Lung (tissue), 12 donors: ENCODE data around the gene MT3. TPM values are rescaled to one million over a fixed set of nuclear protein-coding genes. Genes with fewer than 3 reads are reported as not detected.

ENCODE experiments used
- ATAC-seq: fragments of 200-7000 bp; cut with Tn5 transposase; one replicate; pipeline ENCODE4 v1.9.1; 2020; ENCODE audit warnings: moderate number of reproducible peaks; ENCODE audit not compliant: insufficient read depth, low FRiP score
- DNase-seq, 3 donors: peaks; one replicate each; pipeline ENCODE4 v3.0.0-alpha.2; 2013 to 2017
- H3K27ac ChIP-seq, 2 donors: one replicate each; pipeline ENCODE4 v1.5.1; 2013; ENCODE audit warnings: mild to moderate bottlenecking in 2 of 2, moderate library complexity in 2 of 2, control low read depth in 1 of 2, inconsistent platforms in 1 of 2, low read depth in 1 of 2, low read length in 1 of 2
- H3K27me3 ChIP-seq, 3 donors: one replicate each; pipeline ENCODE4 v1.5.1; 2013; ENCODE audit warnings: low read length in 2 of 3; ENCODE audit not compliant: control insufficient read depth in 3 of 3, insufficient read depth in 3 of 3
- H3K36me3 ChIP-seq, 4 donors: one replicate each; pipeline ENCODE4 v1.5.1; 2013; ENCODE audit warnings: low read length in 4 of 4, mild to moderate bottlenecking in 1 of 4, moderate library complexity in 1 of 4; ENCODE audit not compliant: control insufficient read depth in 4 of 4, insufficient read depth in 4 of 4
- H3K4me1 ChIP-seq, 5 donors: one replicate each; pipeline ENCODE4 v1.5.1; 2013; ENCODE audit warnings: low read length in 5 of 5, mild to moderate bottlenecking in 2 of 5, moderate library complexity in 1 of 5; ENCODE audit not compliant: control insufficient read depth in 5 of 5, insufficient read depth in 5 of 5
- H3K4me3 ChIP-seq: one replicate; pipeline ENCODE4 v1.5.1; 2013; ENCODE audit warnings: mild to moderate bottlenecking, control low read depth, moderate library complexity
- H3K9ac ChIP-seq, 2 donors: one replicate each; pipeline ENCODE4 v1.5.1; 2013; ENCODE audit warnings: low read length in 2 of 2, control low read depth in 1 of 2; ENCODE audit not compliant: insufficient read depth in 1 of 2
- H3K9me3 ChIP-seq, 4 donors: one replicate each; pipeline ENCODE4 v1.5.1; 2013; ENCODE audit warnings: low read length in 3 of 4, mild to moderate bottlenecking in 1 of 4, moderate library complexity in 1 of 4; ENCODE audit not compliant: control insufficient read depth in 4 of 4, insufficient read depth in 3 of 4
- CTCF ChIP-seq: IDR thresholded peaks from 2 replicates; pipeline ENCODE4 v1.5.1; 2012; ENCODE audit warnings: mild to moderate bottlenecking; ENCODE audit errors: control extremely low read depth, extremely low read depth
- WGBS, 2 donors: extraction: QIAGEN DNeasy Blood & Tissue Kit; methylation state at CpG; one replicate each; pipeline ENCODE4 v1.1.7; 2013; 5-methylcytosine and 5-hydroxymethylcytosine counted together
- polyA plus RNA-seq, 2 donors: library from polyadenylated mRNA; stranded (reverse); fragments of 200-250 nt; gene quantifications; one replicate each; pipeline ENCODE4 v1.2.1, GENCODE V29; 2013
- total RNA-seq, 2 donors: library from RNA; depleted of rRNA in 1 of 2; stranded (reverse); fragments of >200 nt in 1 of 2; gene quantifications; one replicate each; pipeline ENCODE4 v1.2.1, GENCODE V29; 2014 to 2021
- donor health status: control.
- donor health status: control.
- donor health status: Bipolar disorder and iron deficiency.
- donor health status: healthy.
- donor health status: DM: yes; HTN: yes; CAD: no.

The MT3 gene
- total and polyA plus RNA-seq, 4 donors, result 1.3 to 4.4 TPM; not detected in 2

- H3K36me3 ChIP-seq, result no peaks in the 10 kb centered on the region
- DNase-seq (no peak), ATAC-seq (no peak)
- no peak overlapping the region for H3K4me3 ChIP-seq
- no peak overlapping the region for H3K27ac ChIP-seq
- peaks cover 0 to 2% (median 0%) of the 10 kb centered on the region in 4 donors for H3K9me3 ChIP-seq
- peaks cover 0 to 31% (median under 1%) of the 10 kb centered on the region in 3 donors for H3K27me3 ChIP-seq
- H3K9ac ChIP-seq, result no peak overlapping the region
- H3K4me1 ChIP-seq, result peaks cover 4 to 38% (median 13%) of the 10 kb centered on the region in 5 donors
- TF ChIP-seq CTCF, result no peak
These were observed 24.4 kb downstream of the MT3 start for GRCh38 chr16:56613706-56614105.

GRCh38 chr16:56614549-56614991 lies 25.2 kb downstream of the MT3 start:
- DNase-seq, result no peak
- no peak for TF ChIP-seq CTCF
- no peak overlapping the region for H3K27ac ChIP-seq

GRCh38 chr16:56615353-56615752 lies 26.0 kb downstream of the MT3 start:
- Histone ChIP-seq H3K27me3 (peaks cover 0 to 36% (median 6%) of the 10 kb centered on the region in 3 donors), H3K9me3 (peaks cover 0 to 2% (median 0%) of the 10 kb centered on the region in 4 donors), H3K4me1 (peaks cover 4 to 25% (median 7%) of the 10 kb centered on the region in 5 donors), H3K27ac (no peak overlapping the region), H3K9ac (no peak overlapping the region), H3K4me3 (no peak overlapping the region), H3K36me3 (no peaks in the 10 kb centered on the region)
- 91 to 95% methylated on average over 3 of the region's 3 CpGs for WGBS, 2 donors
- ATAC-seq, result no peak
- DNase-seq, result no peak
- no peak for TF ChIP-seq CTCF

More at GRCh38 chr16:56614549-56614991, 25.2 kb downstream of the MT3 start:
- Histone ChIP-seq H3K36me3 (no peaks in the 10 kb centered on the region), H3K9me3 (peaks cover 0 to 2% (median 0%) of the 10 kb centered on the region in 4 donors), H3K4me1 (peaks cover 4 to 31% (median 10%) of the 10 kb centered on the region in 5 donors), H3K4me3 (no peak overlapping the region), H3K9ac (no peak overlapping the region), H3K27me3 (peaks cover 0 to 34% (median 4%) of the 10 kb centered on the region in 3 donors)
- no peak for ATAC-seq
